HUES48 (cell line): Measurements from ENCODE around the gene EVI5L.

Source experiments
- H3K27ac ChIP-seq: one replicate; pipeline ENCODE4 v1.7.0; 2013; ENCODE audit warnings: low read depth, low read length, inconsistent platforms
- H3K27me3 ChIP-seq: 2 replicates; pipeline ENCODE4 v1.6.1; 2013; ENCODE audit warnings: mild to moderate bottlenecking, low read length; ENCODE audit not compliant: control insufficient read depth, insufficient read depth
- H3K36me3 ChIP-seq: 2 replicates; pipeline ENCODE4 v1.6.1; 2013; ENCODE audit warnings: low read length; ENCODE audit not compliant: control insufficient read depth, insufficient read depth
- H3K4me1 ChIP-seq: 2 replicates; pipeline ENCODE4 v1.6.1; 2013; ENCODE audit warnings: mild to moderate bottlenecking, low read length; ENCODE audit not compliant: control insufficient read depth, insufficient read depth
- H3K4me3 ChIP-seq: 2 replicates; pipeline ENCODE4 v1.5.1; 2013; ENCODE audit warnings: mild to moderate bottlenecking, low read depth, low read length
- H3K9ac ChIP-seq: 2 replicates; pipeline ENCODE4 v1.6.1; 2013; ENCODE audit warnings: mild to moderate bottlenecking, low read depth, low read length, moderate library complexity
- H3K9me3 ChIP-seq: 2 replicates; pipeline ENCODE4 v1.6.1; 2013; ENCODE audit warnings: low read length; ENCODE audit not compliant: control insufficient read depth, insufficient read depth

EVI5L gene

GRCh38 chr19:7846155-7846646 is 16.2 kb downstream of the EVI5L start:
- Histone ChIP-seq H3K36me3 (no peaks in the 10 kb centered on the region), H3K27ac (no peak overlapping the region), H3K27me3 (no peaks in the 10 kb centered on the region), H3K4me1 (no peaks in the 10 kb centered on the region), H3K9me3 (peaks cover 5% of the 10 kb centered on the region; the same call in 1 of the 2 replicates), H3K9ac (no peak overlapping the region), H3K4me3 (no peak overlapping the region)

- Histone ChIP-seq H3K27ac (no peak overlapping the region), H3K27me3 (no peaks in the 10 kb centered on the region), H3K9me3 (peaks cover under 1% of the 10 kb centered on the region; the same call in 1 of the 2 replicates), H3K4me3 (no peak overlapping the region), H3K9ac (no peak overlapping the region), H3K36me3 (no peaks in the 10 kb centered on the region), H3K4me1 (no peaks in the 10 kb centered on the region)
Observed at GRCh38 chr19:7847664-7848063, 17.6 kb downstream of the EVI5L start.

- no peak overlapping the region for H3K4me3 ChIP-seq
- H3K27ac ChIP-seq = no peak overlapping the region
- no peaks in the 10 kb centered on the region for H3K36me3 ChIP-seq
- H3K9ac ChIP-seq = no peak overlapping the region
- no peaks in the 10 kb centered on the region for H3K9me3 ChIP-seq
- no peaks in the 10 kb centered on the region for H3K4me1 ChIP-seq
- H3K27me3 ChIP-seq = no peaks in the 10 kb centered on the region
Observed at GRCh38 chr19:7848779-7849457, 18.9 kb downstream of the EVI5L start.

GRCh38 chr19:7849631-7849999 is 19.6 kb downstream of the EVI5L start:
- Histone ChIP-seq H3K9me3 (no peaks in the 10 kb centered on the region), H3K27me3 (peaks cover 5% of the 10 kb centered on the region; the same call in 1 of the 2 replicates), H3K4me3 (no peak overlapping the region), H3K4me1 (no peaks in the 10 kb centered on the region), H3K9ac (no peak overlapping the region), H3K36me3 (no peaks in the 10 kb centered on the region), H3K27ac (no peak overlapping the region)

GRCh38 chr19:7850000-7850813 is 20.2 kb downstream of the EVI5L start:
- Histone ChIP-seq H3K9ac (no peak overlapping the region), H3K27me3 (peaks cover 5% of the 10 kb centered on the region; the same call in 1 of the 2 replicates), H3K4me3 (no peak overlapping the region), H3K27ac (no peak overlapping the region), H3K4me1 (no peaks in the 10 kb centered on the region), H3K36me3 (no peaks in the 10 kb centered on the region), H3K9me3 (no peaks in the 10 kb centered on the region)

GRCh38 chr19:7850945-7851622 is 21.1 kb downstream of the EVI5L start:
- Histone ChIP-seq H3K9ac (no peak overlapping the region), H3K4me1 (no peaks in the 10 kb centered on the region), H3K27me3 (peaks cover 5% of the 10 kb centered on the region; the same call in 1 of the 2 replicates), H3K27ac (no peak overlapping the region), H3K36me3 (no peaks in the 10 kb centered on the region), H3K4me3 (no peak overlapping the region), H3K9me3 (no peaks in the 10 kb centered on the region)

GRCh38 chr19:7851623-7852500 is 21.8 kb downstream of the EVI5L start:
- no peak overlapping the region for H3K27ac ChIP-seq
- peaks cover 5% of the 10 kb centered on the region; the same call in 1 of the 2 replicates for H3K27me3 ChIP-seq
- H3K9ac ChIP-seq = no peak overlapping the region
- H3K4me3 ChIP-seq = no peak overlapping the region
- no peaks in the 10 kb centered on the region for H3K9me3 ChIP-seq
- no peaks in the 10 kb centered on the region for H3K4me1 ChIP-seq
- H3K36me3 ChIP-seq = no peaks in the 10 kb centered on the region

GRCh38 chr19:7852851-7853769 is 23.1 kb downstream of the EVI5L start:
- H3K4me3 ChIP-seq = peak overlapping the region; percentile 40; the same call in 1 of the 2 replicates
- H3K36me3 ChIP-seq = no peaks in the 10 kb centered on the region
- no peak overlapping the region for H3K27ac ChIP-seq
- peaks cover 8% of the 10 kb centered on the region; the same call in 1 of the 2 replicates for H3K27me3 ChIP-seq
- H3K9me3 ChIP-seq = no peaks in the 10 kb centered on the region
- H3K9ac ChIP-seq = no peak overlapping the region
- H3K4me1 ChIP-seq = peaks cover 4% of the 10 kb centered on the region; the same call in 1 of the 2 replicates

GRCh38 chr19:7853770-7854128 is 23.7 kb downstream of the EVI5L start:
- peaks cover 4% of the 10 kb centered on the region; the same call in 1 of the 2 replicates for H3K4me1 ChIP-seq
- no peaks in the 10 kb centered on the region for H3K36me3 ChIP-seq
- no peak overlapping the region for H3K27ac ChIP-seq
- H3K27me3 ChIP-seq = peaks cover 8% of the 10 kb centered on the region; the same call in 1 of the 2 replicates
- H3K9me3 ChIP-seq = no peaks in the 10 kb centered on the region
- H3K9ac ChIP-seq = no peak overlapping the region
- peak overlapping the region; percentile 40; the same call in 1 of the 2 replicates for H3K4me3 ChIP-seq
